C4-2B (cell line): ENCODE data around the gene FRMD4A.

Experiments used
- CTCF ChIP-seq: fragments of 450-650 bp; conservative IDR thresholded peaks from 2 replicates; pipeline ENCODE4 v1.5.1; 2017; ENCODE audit warnings: mild to moderate bottlenecking
- ZFX ChIP-seq: fragments of 450-650 bp; IDR thresholded peaks from 2 replicates; pipeline ENCODE4 v1.6.1; 2017

GRCh38 chr10:14330388-14331061 lies at the start of gene FRMD4A:
- no peak for TF ChIP-seq CTCF
- TF ChIP-seq ZFX: no peak
